ENCODE data around the gene SLIT3.

Gene SLIT3

DNA sequence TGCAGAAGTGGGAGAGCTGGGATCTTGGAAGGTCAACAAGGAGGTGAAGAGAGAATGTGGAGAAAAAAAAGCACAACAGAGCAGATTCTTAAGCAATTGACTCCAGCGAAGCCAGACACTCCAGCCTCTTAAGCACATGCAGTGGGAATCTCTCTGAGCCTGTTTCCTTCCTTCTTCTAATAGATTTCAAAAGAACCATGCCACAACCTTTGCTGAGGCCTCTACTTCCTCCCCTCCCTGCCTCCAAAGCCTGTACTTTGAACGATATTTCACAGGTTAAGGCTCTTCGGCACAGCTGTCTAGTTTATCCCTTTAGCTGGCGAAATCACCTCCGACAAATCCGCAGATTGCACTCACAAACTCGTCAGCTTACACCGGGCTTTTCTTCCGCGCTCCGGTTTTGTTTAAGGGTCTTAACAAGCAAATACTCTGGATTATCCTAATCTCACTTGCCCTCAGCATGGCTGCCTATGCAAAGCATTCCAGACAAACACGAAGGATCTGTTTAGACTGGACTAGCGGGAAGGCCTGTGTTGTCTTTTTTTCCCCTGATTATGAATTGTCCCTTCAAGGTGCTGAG lies 510.2 kb downstream of the SLIT3 start:
- no peak for DNase-seq (ENCODE audit: extremely low read depth in 1 of 2, low read depth in 1 of 2)

DNA sequence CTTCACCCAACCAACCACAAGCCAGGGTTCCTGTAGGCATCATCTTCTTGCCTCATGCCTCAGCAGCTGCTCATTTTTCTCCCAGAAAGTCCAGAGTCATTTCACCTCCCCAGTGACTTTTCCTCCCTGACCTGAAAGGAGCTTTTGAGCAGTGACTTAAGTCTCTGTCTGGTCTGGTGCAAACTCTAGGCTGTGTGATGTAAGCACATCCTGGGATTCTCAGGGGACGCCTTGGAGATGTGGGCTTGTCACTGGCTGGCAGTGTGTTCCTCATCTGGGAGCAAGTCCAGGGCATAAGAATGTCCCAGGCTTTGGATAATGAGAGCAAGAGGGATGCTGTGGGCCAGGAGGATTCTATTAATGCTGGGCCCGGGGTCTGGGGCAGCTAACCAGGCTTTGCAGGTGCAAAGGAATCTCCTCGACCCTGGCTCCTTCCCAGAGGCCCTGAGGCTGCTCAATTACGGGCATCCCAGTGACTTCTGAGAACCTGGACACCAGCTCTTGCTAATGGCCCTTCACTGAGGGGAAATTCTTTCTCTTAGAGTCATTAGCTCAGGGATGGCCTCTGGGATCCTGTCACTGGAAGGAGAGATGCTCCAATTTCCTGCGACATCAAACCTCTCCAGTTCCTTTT lies 510.8 kb downstream of the SLIT3 start:
- no peak for DNase-seq (ENCODE audit: extremely low read depth in 1 of 2, low read depth in 1 of 2)

DNA sequence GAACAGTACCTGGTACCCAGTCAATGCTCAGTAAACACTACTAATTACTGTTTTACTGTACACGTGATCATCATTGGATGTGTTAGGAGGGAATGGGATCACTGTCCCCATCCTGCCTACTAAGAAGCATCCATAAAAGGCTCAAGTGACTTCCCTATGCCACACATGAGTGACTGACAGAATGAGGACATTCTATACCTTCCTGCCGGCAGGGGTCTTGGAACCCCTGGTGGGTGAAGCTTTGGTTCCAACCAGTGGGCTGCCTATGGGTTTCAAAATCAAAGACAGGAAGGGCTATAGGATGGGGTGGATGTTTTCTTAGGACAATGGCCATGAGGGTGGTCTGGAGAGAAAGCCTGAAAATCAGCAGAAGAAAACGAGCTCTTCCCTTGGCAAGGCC lies 512.2 kb downstream of the SLIT3 start:
- DNase-seq (ENCODE audit: extremely low read depth in 1 of 2, low read depth in 1 of 2), result no peak

- no peak for DNase-seq (ENCODE audit: extremely low read depth in 1 of 2, low read depth in 1 of 2)
Measured at GRCh38 chr5:168788107-168788506, 512.8 kb downstream of the SLIT3 start.

DNA sequence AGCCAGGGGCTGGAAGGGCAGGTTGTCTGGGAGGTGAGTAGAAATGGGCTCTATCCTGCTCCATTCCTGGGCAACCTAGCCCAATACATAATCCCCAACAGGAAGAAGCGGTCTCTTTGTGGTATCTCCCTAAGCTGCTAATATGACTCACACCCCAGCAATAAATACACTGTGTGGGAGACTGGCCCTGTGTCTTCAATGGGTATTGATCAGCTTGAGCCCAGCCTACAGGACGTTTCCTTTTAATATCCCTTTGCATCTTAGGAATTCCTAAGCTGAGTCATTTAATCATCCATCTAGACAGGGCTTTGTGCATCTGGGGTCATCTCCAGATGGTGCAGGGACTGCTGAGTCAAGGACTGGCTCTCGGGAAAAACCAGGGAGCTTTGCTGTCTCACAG lies 514.8 kb downstream of the SLIT3 start:
- no peak for DNase-seq (ENCODE audit: extremely low read depth in 1 of 2, low read depth in 1 of 2)

GRCh38 chr5:168784454-168784853 lies 516.5 kb downstream of the SLIT3 start:
- DNase-seq (ENCODE audit: extremely low read depth in 1 of 2, low read depth in 1 of 2), result no peak

GRCh38 chr5:168781941-168782571 lies 518.9 kb downstream of the SLIT3 start:
- DNase-seq (ENCODE audit: extremely low read depth in 1 of 2, low read depth in 1 of 2), result no peak

DNA sequence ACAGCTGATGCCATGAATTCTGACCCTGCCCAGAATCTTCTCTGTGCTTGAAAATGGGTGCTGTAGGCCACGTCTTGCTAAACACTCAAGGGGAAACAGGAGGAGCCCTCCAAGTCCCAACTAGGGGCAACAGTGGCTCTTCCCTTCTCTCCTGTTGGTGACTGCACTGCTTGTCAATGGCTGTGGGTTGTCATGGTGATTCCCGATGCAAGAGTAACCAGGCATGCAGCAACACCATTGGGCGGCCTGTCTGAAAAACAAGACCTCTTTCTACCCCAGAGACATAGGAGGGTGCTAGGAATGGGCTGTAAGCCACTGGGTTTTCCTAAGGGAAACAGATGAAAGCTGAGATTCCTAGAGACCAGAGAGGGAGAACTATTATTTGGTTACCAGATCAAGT lies 520.1 kb downstream of the SLIT3 start:
- DNase-seq (ENCODE audit: extremely low read depth in 1 of 2, low read depth in 1 of 2), result no peak

DNA sequence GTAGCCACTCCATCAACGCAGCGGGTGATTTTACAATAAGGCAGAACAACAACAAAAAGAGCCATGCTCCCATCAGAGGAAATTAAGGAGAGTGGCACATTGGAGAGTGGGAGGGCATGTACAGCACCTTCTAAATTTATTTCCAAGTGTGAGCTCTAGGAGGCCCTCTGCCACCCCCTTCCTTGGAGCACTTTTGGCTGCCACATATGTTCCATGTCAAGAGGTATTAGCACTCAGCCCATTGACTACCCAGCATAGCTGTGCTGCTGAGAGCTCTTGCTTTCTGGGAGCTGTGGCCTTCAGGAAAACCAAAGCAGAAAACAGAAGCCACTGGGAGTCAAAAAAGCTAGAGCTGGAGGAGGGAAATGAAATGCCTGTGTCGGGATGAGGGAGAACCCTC lies 521.6 kb downstream of the SLIT3 start:
- no peak for DNase-seq (ENCODE audit: extremely low read depth in 1 of 2, low read depth in 1 of 2)

DNA sequence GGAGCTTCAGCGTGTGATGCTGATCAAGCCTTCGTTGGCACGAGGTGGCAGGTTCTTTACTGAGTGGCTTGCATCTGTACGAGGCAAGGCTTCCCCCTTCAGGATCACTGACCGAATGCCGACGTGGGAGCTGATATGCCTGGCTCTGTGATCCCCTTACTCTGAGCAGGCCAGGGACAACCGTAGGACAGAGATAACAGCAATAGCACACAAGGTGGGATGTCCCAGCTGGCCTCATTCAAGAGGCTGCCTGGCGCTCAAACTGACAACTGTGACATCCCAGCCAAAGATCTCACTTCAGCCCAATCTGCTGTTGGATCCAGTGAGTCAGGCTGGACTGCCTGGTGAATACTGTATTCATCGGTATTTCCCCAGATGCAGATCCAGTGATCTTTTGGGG lies 522.4 kb downstream of the SLIT3 start:
- no peak for DNase-seq (ENCODE audit: extremely low read depth in 1 of 2, low read depth in 1 of 2)

DNA sequence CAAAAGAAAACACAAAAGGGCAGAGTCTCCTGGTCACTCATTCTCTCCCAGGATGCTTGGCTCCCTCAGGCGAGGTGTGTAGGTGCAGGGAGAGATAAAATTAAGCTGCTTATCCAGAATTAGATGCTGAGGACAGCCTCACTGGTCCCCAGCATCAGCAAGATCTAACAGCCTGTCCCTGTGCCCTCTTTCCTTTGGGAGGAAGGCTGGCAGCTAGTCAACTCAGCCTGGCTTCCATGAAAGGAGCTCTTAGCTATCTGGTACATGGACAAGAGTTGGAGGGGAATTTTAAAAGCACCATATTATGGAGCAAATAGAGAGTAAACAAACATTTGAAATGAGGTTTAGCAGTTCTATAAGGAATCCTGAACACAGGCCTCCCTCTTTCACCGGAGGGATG lies 523.3 kb downstream of the SLIT3 start:
- no peak for DNase-seq (ENCODE audit: extremely low read depth in 1 of 2, low read depth in 1 of 2)

DNA sequence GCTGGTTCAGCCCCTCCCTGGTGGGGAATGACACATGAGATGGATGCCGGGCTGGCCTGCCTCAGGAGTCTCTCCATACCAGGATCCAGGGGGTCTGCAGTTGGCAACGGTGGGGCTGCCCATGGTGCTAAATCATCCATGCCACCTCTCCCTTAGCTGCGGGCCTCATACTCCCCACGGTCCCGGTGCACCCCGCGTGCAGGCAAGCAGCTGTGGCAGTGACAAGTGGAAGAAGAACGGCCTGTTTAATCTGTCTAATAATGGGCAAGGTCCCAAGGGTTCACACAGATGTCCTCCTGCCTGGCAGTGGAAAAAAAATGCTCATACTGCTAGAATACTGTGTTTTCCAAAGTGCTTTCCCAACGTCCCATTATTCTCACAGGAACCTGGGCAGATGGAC lies 524.9 kb downstream of the SLIT3 start:
- no peak for DNase-seq (ENCODE audit: extremely low read depth in 1 of 2, low read depth in 1 of 2)

- DNase-seq (ENCODE audit: extremely low read depth in 1 of 2, low read depth in 1 of 2), result no peak
Measured at GRCh38 chr5:168773226-168773625, 527.7 kb downstream of the SLIT3 start.

DNA sequence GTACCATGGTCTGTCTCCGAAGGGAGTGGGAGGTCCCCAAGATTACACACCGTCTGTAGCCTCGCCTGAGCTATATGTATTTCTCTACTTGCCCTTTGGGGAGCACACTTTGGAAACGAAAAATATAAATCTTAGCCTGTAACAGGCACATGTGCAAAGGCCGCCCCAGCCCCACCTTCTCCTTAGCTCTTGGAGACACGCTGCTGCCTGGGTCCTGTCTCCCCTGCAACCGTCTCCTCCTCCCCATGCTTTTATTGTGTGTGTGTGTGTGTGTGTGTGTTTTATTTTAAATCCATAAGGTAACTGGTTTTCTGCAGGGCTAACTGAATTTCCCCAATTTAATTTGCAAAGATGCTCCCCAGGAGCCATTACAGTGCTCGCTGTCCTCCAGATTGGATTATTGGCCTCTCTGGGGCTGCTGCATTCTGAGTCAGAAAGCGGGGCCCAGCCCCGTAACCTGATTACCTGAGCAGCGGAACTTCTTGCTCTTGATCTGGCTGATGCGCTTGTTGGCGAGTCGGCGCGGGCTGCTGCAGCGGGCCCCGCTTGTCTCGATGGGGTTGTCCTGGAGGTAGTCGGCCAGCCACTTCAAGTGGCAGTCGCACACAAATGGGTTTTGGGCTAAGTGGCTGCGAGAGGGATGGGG lies 528.5 kb downstream of the SLIT3 start:
- no peak for DNase-seq (ENCODE audit: extremely low read depth in 1 of 2, low read depth in 1 of 2)

DNA sequence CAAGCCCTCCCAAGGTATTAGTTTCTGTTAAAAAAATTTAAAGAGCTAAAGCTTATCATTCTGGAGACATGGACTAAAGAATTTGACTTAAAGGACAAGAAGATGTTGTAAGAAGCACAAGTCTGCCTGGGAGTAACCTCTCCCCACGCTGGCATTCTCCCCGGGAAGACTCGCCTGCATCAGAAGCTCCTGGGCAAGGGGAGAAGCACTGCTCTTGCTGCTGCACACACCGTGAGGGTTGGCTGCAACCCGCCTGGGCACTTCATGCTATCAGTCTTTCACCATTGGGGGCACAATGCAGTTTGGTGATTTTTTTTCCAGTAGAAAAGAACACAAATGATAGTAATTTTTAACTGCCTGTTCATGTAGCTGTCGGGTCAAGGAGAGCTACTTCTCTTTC lies 529.3 kb downstream of the SLIT3 start:
- DNase-seq (ENCODE audit: extremely low read depth in 1 of 2, low read depth in 1 of 2), result no peak

DNA sequence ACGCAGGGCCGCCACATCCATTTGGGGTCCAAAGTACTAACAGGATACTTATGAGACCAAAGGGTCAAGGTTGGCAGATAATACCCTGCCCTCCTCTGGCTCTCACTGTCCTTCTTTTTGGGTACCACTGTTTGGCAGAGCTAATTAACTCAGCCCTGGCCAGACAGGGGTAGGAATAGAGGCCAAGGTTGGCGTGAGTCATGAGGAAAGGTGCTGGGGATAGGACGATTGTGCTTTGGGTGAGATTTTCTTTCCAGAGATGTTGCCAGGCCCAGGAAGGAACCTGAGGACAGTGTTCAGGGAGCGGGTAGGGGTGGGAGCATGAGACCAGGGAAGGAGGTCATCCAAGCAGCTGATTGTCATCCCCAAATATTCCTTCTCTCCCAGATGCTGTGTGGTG lies 529.9 kb downstream of the SLIT3 start:
- DNase-seq (ENCODE audit: extremely low read depth in 1 of 2, low read depth in 1 of 2), result no peak

DNA sequence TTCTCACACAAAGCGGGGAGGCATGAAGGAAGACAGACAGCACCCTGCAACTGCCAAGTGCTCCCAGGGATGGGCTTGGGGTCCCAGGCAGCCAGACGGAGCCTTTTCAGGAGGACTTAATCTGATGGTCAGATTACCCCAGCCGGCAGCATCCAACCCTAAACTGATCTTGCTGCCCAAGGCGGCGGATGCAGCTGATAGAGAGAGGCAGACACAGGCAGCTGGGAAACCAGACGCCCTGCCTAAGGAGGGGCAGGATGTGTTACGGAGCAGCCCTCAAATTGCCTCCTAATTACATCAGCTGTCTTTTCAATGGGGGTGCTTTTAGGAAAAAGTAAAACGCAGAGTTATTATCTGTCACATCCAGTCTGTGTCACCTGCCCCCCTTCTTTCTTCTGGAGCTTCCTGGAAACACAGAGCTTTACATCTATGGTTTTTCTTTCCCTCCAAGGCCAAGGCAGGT lies 530.9 kb downstream of the SLIT3 start:
- DNase-seq (ENCODE audit: extremely low read depth in 1 of 2, low read depth in 1 of 2), result no peak

DNA sequence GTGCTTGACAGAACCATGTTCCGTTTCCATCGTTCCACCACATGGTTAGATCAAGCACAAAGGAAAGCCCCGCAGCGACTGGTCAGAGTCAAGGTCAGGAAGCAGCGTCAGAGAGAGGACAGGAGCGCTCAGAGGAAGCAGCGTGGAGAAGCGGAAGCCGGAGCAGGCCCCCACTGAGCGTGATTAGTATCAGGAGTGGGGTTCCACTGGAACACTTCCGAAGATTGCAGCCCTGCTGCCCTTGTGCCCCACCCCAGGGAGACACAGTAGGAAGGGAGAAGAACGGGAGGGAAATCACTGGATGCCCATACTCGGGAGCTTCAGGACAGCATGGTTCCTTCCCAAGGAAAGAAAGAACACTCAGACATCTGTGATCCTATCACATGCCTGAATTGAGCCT lies 532.8 kb downstream of the SLIT3 start:
- no peak for DNase-seq (ENCODE audit: extremely low read depth in 1 of 2, low read depth in 1 of 2)

- no peak for DNase-seq (ENCODE audit: extremely low read depth in 1 of 2, low read depth in 1 of 2)
Measured at GRCh38 chr5:168766426-168766700, 534.6 kb downstream of the SLIT3 start.

- no peak for DNase-seq (ENCODE audit: extremely low read depth in 1 of 2, low read depth in 1 of 2)
Measured at GRCh38 chr5:168765551-168766425, 535.2 kb downstream of the SLIT3 start.

DNA sequence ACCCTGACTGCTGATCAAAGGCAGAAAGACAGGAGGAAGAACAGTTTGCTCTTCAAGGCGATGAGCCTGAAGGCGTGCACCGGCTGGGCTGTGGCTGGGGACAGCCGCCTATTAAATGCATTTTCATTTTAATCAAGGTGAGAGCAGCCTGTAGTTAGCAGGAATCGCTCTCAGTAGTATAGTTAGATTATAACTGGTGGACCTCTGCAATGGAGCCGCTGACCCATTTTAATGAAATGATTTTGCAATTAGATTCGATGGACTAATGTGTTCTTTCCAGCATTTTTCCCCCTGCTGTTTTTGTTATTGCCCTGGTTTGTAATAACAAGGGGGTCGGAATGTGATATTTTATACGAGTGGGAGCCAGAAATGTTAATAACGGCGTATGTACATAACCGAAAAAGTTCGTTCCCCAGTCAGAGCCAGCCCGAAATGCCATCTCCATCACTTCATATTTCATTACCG lies 535.8 kb downstream of the SLIT3 start:
- no peak for DNase-seq (ENCODE audit: extremely low read depth in 1 of 2, low read depth in 1 of 2)
